Activated naive CD4-positive, alpha-beta T cell treated with anti-CD3 and anti-CD28 coated beads, Interleukin-2, amount 10 ng/mL, durations not matched to agents 7 days and 5 days (primary cell): ENCODE data around the gene CFAP157.

Experiments
- CTCF ChIA-PET: fragments of 350-600 bp; sonication (Branson Sonifier 250); formaldehyde crosslinking; loops from one replicate; lab custom pipeline; 2021; ENCODE audit warnings: antibody characterized with exemption; lab: Charles Lee
- DNase-seq: peaks from one replicate; pipeline ENCODE4 v3.0.0-alpha.2; 2020
- H3K27ac Mint-ChIP-seq: one replicate; pipeline ENCODE4 v1.8.0; 2021; ENCODE audit warnings: mild to moderate bottlenecking, moderate library complexity, mixed read lengths
- H3K27me3 Mint-ChIP-seq: one replicate; pipeline ENCODE4 v1.8.0; 2021; ENCODE audit warnings: mild to moderate bottlenecking, mixed read lengths
- H3K36me3 Mint-ChIP-seq: one replicate; pipeline ENCODE4 v1.8.0; 2021; ENCODE audit warnings: mixed read lengths
- H3K4me1 Mint-ChIP-seq: one replicate; pipeline ENCODE4 v1.8.0; 2021; ENCODE audit warnings: mixed read lengths
- H3K4me3 Mint-ChIP-seq: one replicate; pipeline ENCODE4 v1.8.0; 2021; ENCODE audit warnings: mild to moderate bottlenecking, moderate library complexity, mixed read lengths
- H3K9me3 Mint-ChIP-seq: one replicate; pipeline ENCODE4 v1.8.0; 2021; ENCODE audit warnings: mixed read lengths

CFAP157 gene

GRCh38 chr9:127729522-127730256 lies 22.9 kb downstream of the CFAP157 start:
- no peaks in the 10 kb centered on the region for H3K27me3 Mint-ChIP-seq
- H3K4me3 Mint-ChIP-seq: no peak overlapping the region
- DNase-seq: no peak
- no peaks in the 10 kb centered on the region for H3K36me3 Mint-ChIP-seq
- no peaks in the 10 kb centered on the region for H3K9me3 Mint-ChIP-seq
- H3K27ac Mint-ChIP-seq: no peak overlapping the region
- CTCF ChIA-PET: interaction anchor here (1.3 kb wide), 1 partner anchor 139 kb away, joined by 4 read pairs; no protein-coding TSS in a partner anchor
- peaks cover 12% of the 10 kb centered on the region for H3K4me1 Mint-ChIP-seq

DNA sequence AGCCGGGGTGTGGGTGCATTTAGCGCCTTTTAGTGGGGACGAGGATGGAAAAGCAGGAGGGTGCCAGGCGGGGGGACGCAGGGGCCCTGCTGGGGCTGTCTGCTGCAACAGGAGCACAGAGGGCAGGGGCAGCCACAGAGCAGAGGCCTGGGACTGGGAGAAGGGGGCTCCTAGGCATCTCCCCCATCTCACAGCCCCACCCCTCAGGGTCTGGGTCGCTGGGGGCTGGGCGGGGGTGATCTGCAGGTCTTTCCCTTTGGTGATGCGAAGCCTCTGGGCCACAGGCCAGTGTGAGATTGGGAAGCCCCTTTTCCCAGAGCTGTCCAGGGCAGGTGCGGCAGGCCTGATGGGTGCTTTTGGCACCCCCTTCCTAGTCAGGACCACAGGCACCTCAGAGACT lies 23.5 kb downstream of the CFAP157 start:
- Mint-ChIP-seq H3K4me1 (peaks cover 13% of the 10 kb centered on the region), H3K27ac (peak overlapping the region; percentile 45), H3K9me3 (no peaks in the 10 kb centered on the region), H3K4me3 (no peak overlapping the region), H3K27me3 (no peaks in the 10 kb centered on the region), H3K36me3 (no peaks in the 10 kb centered on the region)
- CTCF ChIA-PET: interaction anchor here (1.2 to 2.7 kb wide), 3 partner anchors 140 to 142 kb away, joined by 3 to 11 read pairs (median 4); no protein-coding TSS in a partner anchor
- no peak for DNase-seq

DNA sequence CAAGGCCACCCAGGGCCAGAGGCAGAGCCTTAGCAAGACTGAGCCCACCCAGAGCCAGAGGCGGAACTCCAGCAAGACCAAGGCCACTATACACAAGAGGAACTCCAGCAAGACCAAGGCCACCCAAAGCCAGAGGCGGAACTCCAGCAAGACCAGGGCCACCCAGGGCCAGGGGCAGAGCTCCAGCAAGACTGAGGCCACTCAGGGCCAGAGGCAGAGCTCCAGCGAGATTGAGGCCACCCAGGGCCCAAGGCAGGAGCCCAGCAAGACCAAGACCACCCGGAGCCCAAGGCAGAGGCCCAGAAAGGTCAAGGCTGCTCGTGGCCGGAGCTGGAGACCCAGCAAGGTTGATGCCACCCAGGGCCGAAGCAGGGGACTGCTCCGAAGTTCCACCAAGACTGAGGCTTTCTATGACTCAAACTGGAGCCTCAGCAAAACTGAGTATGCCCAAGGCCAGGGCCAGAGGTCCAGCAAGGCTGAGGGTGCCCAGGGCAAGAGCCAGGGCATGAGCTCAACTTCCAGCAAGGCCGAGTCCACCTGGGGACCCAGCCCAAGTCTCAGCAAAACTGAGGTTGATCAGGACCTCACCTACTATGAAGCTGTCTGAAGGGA lies 24.1 kb downstream of the CFAP157 start:
- DNase-seq: no peak
- Mint-ChIP-seq H3K9me3 (no peaks in the 10 kb centered on the region), H3K36me3 (no peaks in the 10 kb centered on the region), H3K4me3 (no peak overlapping the region), H3K27ac (no peak overlapping the region), H3K27me3 (no peaks in the 10 kb centered on the region), H3K4me1 (peaks cover 19% of the 10 kb centered on the region)
- CTCF ChIA-PET: interaction anchor here (1.0 to 2.7 kb wide), 4 partner anchors 141 to 227 kb away, joined by 3 to 11 read pairs (median 4); no protein-coding TSS in a partner anchor

DNA sequence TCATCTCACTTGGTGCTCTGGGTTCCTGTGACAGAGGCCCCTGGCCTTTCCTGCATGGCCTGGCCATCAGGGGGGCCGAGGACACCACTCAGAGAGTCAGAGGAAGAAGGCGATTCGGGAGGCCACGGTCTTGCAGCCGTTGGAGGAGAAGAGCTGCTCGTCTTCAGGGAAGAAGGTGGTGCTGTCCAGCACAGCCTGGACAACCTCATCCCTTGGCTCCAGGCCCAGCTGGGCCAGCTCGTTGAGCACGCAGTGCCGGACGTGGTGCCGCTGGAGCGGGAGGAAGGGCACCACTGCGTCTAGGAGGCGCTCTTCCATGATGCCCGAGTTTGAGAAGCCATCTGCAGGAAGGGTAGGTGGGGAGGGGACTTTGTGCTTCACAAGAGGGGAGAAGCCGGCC lies 25.1 kb downstream of the CFAP157 start:
- H3K27ac Mint-ChIP-seq: no peak overlapping the region
- CTCF ChIA-PET: interaction anchor here (0.6 to 2.7 kb wide), 4 partner anchors 139 to 228 kb away, joined by 3 to 11 read pairs (median 4); no protein-coding TSS in a partner anchor
- H3K4me3 Mint-ChIP-seq: no peak overlapping the region
- DNase-seq: no peak
- H3K27me3 Mint-ChIP-seq: no peaks in the 10 kb centered on the region
- H3K36me3 Mint-ChIP-seq: peaks cover 2% of the 10 kb centered on the region
- H3K4me1 Mint-ChIP-seq: peaks cover 25% of the 10 kb centered on the region
- H3K9me3 Mint-ChIP-seq: no peaks in the 10 kb centered on the region

DNA sequence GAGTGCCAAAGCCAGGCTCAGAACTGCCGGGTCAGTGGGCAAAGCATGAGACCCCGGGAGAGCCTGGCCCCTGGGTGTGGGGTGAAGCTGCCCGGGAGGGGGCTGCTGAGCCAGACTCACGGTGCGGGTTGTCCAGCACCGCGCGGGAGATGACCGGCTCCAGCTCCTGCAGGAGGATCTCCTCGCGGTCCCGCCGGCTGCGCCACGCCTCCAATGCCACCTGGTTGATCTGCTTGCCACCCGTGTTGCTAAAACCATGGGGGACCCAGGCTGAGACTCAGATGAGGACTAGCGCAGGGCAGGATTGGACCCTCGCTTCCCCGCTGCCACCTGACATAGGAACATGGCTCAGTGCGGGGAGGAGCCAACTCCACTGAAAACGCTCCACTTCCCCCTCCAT lies 25.7 kb downstream of the CFAP157 start:
- no peak for DNase-seq
- Mint-ChIP-seq H3K9me3 (no peaks in the 10 kb centered on the region), H3K4me1 (peaks cover 28% of the 10 kb centered on the region), H3K36me3 (peaks cover 2% of the 10 kb centered on the region), H3K27me3 (no peaks in the 10 kb centered on the region), H3K4me3 (no peak overlapping the region), H3K27ac (no peak overlapping the region)
- CTCF ChIA-PET: interaction anchor here (0.6 to 2.7 kb wide), 4 partner anchors 140 to 228 kb away, joined by 3 to 11 read pairs (median 4); no protein-coding TSS in a partner anchor

- H3K4me3 Mint-ChIP-seq: peak overlapping the region; percentile 79
- H3K27me3 Mint-ChIP-seq: no peaks in the 10 kb centered on the region
- H3K9me3 Mint-ChIP-seq: no peaks in the 10 kb centered on the region
- no peak overlapping the region for H3K27ac Mint-ChIP-seq
- CTCF ChIA-PET: interaction anchor here (0.6 to 3.2 kb wide), 9 partner anchors 14 to 226 kb away, joined by 3 to 44 read pairs (median 7); partner anchors contain the start of gene FPGS
- no peak for DNase-seq
- peaks cover 28% of the 10 kb centered on the region for H3K4me1 Mint-ChIP-seq
- peaks cover 9% of the 10 kb centered on the region for H3K36me3 Mint-ChIP-seq
These were observed 26.8 kb downstream of the CFAP157 start for GRCh38 chr9:127733614-127734013.

DNA sequence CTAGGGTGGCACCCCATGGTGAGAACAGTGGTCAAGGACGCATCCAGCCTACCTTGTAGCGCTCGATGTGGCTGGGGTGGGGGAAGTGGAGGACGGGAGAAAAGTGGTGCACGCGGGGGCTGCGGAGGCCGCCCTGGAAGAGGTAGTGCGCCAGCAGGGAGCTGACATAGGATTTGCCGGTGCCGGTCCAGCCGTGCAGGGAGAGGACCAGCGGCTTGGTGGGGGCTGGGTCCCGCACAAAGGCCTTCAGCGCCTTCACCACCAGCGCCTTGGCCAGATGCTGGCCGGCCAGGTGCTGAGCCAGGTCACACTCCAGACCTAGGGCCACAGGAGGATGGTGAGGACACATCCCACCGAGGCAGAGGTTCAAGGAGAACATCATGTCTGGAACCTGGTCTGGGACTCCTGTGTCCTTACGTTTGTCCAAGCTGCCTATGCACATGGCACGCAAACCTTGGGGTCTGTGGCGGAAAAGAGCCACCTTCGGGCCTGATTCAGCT lies 27.5 kb downstream of the CFAP157 start:
- H3K27ac Mint-ChIP-seq: peak overlapping the region; percentile 92
- H3K27me3 Mint-ChIP-seq: no peaks in the 10 kb centered on the region
- peak overlapping the region; percentile 79 for H3K4me3 Mint-ChIP-seq
- H3K36me3 Mint-ChIP-seq: peaks cover 10% of the 10 kb centered on the region
- CTCF ChIA-PET: interaction anchor here (0.6 to 3.2 kb wide), 54 partner anchors 9 to 246 kb away, joined by 3 to 44 read pairs (median 4); partner anchors contain the start of genes CDK9, ENG, FPGS and PTRH1
- no peaks in the 10 kb centered on the region for H3K9me3 Mint-ChIP-seq
- peaks cover 28% of the 10 kb centered on the region for H3K4me1 Mint-ChIP-seq
- DNase-seq: no peak

GRCh38 chr9:127734747-127735529 lies 28.1 kb downstream of the CFAP157 start, which contains the start of gene TOR2A:
TOR2A (minus strand) TSS chr9:127735294; CDS start chr9:127735270, 24 bp downstream.
- H3K9me3 Mint-ChIP-seq: no peaks in the 10 kb centered on the region
- H3K36me3 Mint-ChIP-seq: peaks cover 10% of the 10 kb centered on the region
- H3K4me1 Mint-ChIP-seq: peaks cover 28% of the 10 kb centered on the region
- peak within 1 kb of the TSS; percentile 79 for H3K4me3 Mint-ChIP-seq
- H3K27me3 Mint-ChIP-seq: no peaks in the 10 kb centered on the region
- peak within 1 kb of the TSS; percentile 92 for H3K27ac Mint-ChIP-seq
- DNase-seq: peak; percentile 99
- CTCF ChIA-PET: interaction anchor here (0.6 to 3.2 kb wide), 57 partner anchors 9 to 246 kb away, joined by 3 to 44 read pairs (median 4); partner anchors contain the start of genes CDK9, ENG, FPGS and PTRH1

GRCh38 chr9:127735530-127736185 lies 28.9 kb downstream of the CFAP157 start:
- CTCF ChIA-PET: interaction anchor here (0.7 to 3.2 kb wide), 29 partner anchors 10 to 247 kb away, joined by 3 to 44 read pairs (median 6); partner anchors contain the start of genes CDK9, ENG, SH2D3C and ST6GALNAC4

GRCh38 chr9:127738666-127739065 lies 31.9 kb downstream of the CFAP157 start:
- no peak overlapping the region for H3K4me3 Mint-ChIP-seq
- H3K27ac Mint-ChIP-seq: no peak overlapping the region
- H3K36me3 Mint-ChIP-seq: peaks cover 29% of the 10 kb centered on the region
- no peaks in the 10 kb centered on the region for H3K27me3 Mint-ChIP-seq
- CTCF ChIA-PET: interaction anchor here (0.9 to 3.0 kb wide), 2 partner anchors 46 to 131 kb away, joined by 3 to 13 read pairs; no protein-coding TSS in a partner anchor
- peaks cover 26% of the 10 kb centered on the region for H3K4me1 Mint-ChIP-seq
- H3K9me3 Mint-ChIP-seq: no peaks in the 10 kb centered on the region
- DNase-seq: no peak

More at GRCh38 chr9:127735530-127736185, 28.9 kb downstream of the CFAP157 start:
- Mint-ChIP-seq H3K9me3 (no peaks in the 10 kb centered on the region), H3K27ac (peak overlapping the region; percentile 92), H3K4me3 (peak overlapping the region; percentile 79), H3K4me1 (peaks cover 28% of the 10 kb centered on the region), H3K27me3 (no peaks in the 10 kb centered on the region), H3K36me3 (peaks cover 11% of the 10 kb centered on the region)
- DNase-seq: no peak

- CTCF ChIA-PET: interaction anchor here (1.8 to 3.0 kb wide), 2 partner anchors 45 to 130 kb away, joined by 5 to 13 read pairs; no protein-coding TSS in a partner anchor
- no peak for DNase-seq
- Mint-ChIP-seq H3K9me3 (no peaks in the 10 kb centered on the region), H3K36me3 (peaks cover 30% of the 10 kb centered on the region), H3K4me1 (peaks cover 16% of the 10 kb centered on the region), H3K27me3 (no peaks in the 10 kb centered on the region), H3K27ac (no peak overlapping the region), H3K4me3 (no peak overlapping the region)
These were observed 33.0 kb downstream of the CFAP157 start for GRCh38 chr9:127739614-127740330.

DNA sequence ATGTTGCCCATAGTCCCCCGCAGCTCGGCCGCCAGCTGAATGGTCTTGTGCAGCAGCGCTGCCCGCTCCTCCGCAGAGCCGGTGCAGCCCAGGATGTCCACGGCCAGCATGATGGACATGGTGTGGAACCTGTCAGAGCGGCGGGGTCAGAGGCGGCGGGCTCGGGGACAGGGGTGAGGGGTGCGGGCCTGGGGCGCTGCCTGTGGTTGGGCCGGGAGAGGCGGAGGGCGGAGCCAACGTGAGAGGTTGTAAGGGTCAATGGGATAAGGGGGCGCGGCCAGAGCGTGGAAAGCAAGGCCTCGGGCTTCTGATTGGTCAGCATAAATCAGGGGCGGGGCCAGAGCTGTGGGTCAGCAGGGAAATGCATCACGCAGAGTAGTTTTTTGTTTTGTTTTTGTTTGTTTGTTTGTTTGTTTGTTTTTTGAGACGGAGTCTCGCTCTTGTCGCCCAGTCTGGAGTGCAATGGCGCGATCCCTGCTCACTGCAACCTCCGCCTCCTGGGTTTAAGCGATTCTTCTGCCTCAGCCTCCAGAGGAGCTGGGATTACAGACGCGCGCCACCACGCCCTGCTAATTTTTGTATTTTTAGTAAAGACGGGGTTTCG lies 35.1 kb downstream of the CFAP157 start:
- Mint-ChIP-seq H3K36me3 (peaks cover 41% of the 10 kb centered on the region), H3K9me3 (no peaks in the 10 kb centered on the region), H3K27me3 (no peaks in the 10 kb centered on the region), H3K4me3 (no peak overlapping the region), H3K27ac (no peak overlapping the region), H3K4me1 (peaks cover 5% of the 10 kb centered on the region)
- DNase-seq: no peak
- CTCF ChIA-PET: interaction anchor here (1.4 kb wide), 1 partner anchor 128 kb away, joined by 3 read pairs; no protein-coding TSS in a partner anchor
